ENCODE measurements around the gene HRCT1. TPM values are rescaled to one million over a fixed set of nuclear protein-coding genes. Genes with fewer than 3 reads are reported as not detected.

The HRCT1 gene
- total RNA-seq, 1 experiment from 2014 or later: 0.63 TPM

DNA sequence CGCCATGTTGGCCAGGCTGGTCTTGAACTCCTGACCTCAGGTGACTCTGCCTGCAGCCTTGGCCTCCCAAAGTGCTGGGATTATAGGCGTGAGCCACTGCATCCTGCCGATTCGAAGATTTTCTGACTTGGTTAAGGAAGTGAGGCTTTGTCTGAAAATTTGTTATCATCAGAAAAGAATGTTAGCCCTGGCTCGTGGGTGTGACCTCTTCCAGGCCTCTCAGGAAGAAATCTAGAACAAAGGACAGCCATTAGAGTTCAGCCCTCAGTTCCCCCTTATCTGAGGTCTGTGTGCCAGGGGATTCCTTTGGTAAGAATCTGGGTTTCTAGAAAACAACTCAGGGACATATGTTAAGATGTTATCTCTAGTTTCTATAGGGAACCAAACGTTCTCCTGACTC, 45.7 kb downstream of the HRCT1 start:
- peak; percentile 34 to 46 for DNase-seq (ENCODE audit: low read depth in 1 of 2, low spot score in 2 of 2)

DNA sequence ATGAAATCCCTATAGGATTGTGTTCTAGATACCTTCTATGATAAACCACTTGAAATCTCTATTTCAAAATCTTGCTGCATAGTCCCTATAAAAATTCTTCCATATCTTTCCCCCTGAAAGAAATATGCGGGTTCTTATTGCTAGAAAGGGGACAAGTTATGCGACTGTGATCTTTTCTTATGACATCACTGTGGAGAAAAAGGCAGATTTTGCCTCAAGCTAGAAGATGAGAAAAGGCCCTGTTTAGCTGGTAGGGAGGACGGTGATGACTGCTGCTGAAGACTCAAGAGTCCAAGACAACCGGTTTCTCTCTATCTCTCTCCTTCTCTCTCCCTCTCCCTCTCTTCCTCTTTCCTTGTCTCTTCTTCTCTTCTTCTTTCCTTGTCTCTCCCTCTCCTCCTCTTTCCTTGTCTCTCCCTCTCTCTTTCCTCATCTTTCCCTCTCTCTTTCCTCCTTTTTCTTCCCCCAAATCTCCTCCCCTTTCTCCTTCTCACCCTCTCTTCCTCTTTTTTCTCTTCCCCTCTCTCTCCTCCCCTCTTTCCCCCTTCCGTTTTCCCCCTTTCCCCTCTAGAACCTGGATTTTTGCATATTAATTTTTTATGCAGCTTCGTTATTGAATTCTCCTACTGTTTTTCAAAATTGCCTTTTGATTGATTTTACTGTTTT, 46.7 kb downstream of the HRCT1 start:
- Histone ChIP-seq H3K4me3 (no peak overlapping the region), H3K27me3 (replicated peaks) (no peaks in the 10 kb centered on the region), H3K4me1 (replicated peaks) (peaks cover 14% of the 10 kb centered on the region), H3K27ac (no peak overlapping the region; the same call in 1 of the 2 replicates), H3K9me3 (replicated peaks) (no peaks in the 10 kb centered on the region), H3K36me3 (no peaks in the 10 kb centered on the region)
- DNase-seq (ENCODE audit: low read depth in 1 of 2, low spot score in 2 of 2): no peak

More for the DNA sequence above, 45.7 kb downstream of the HRCT1 start:
- Histone ChIP-seq H3K27ac (peak overlapping the region; percentile 43), H3K4me3 (no peak overlapping the region), H3K27me3 (replicated peaks) (no peaks in the 10 kb centered on the region), H3K9me3 (replicated peaks) (no peaks in the 10 kb centered on the region), H3K4me1 (replicated peaks) (peaks cover 14% of the 10 kb centered on the region), H3K36me3 (no peaks in the 10 kb centered on the region)

DNA sequence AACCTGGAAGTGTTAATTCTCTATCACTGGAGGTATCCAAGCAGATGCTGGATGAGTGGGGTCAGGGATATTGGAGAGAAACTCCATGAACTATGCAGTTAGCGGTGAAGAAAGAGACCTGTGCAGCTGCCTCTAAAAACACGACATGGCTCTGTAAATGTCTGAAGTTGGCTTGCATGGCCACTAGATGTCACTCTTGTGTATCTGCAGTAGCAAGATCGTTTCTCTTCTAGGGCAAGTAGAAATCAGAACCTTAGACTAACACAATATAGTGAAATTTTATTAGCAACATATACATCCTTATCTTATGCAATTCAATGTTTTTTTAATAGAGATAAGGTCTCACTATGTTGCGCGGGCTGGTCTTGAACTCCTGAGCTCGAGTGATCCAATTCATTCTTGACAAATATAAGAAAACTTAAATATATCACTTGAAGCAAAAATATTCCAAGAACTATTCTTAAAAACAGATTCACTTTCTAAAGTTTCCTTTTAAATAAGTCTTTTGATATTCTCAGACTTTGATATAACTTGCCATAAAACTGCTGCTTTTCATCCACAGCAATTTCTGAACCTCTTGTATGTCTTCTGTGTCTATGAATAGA, 49.0 kb downstream of the HRCT1 start:
- Histone ChIP-seq H3K4me3 (no peak overlapping the region), H3K27me3 (replicated peaks) (no peaks in the 10 kb centered on the region), H3K27ac (no peak overlapping the region), H3K36me3 (no peaks in the 10 kb centered on the region), H3K4me1 (replicated peaks) (peaks cover 10% of the 10 kb centered on the region), H3K9me3 (replicated peaks) (no peaks in the 10 kb centered on the region)
- peak; percentile 37 to 45 for DNase-seq (ENCODE audit: low read depth in 1 of 2, low spot score in 2 of 2)

DNA sequence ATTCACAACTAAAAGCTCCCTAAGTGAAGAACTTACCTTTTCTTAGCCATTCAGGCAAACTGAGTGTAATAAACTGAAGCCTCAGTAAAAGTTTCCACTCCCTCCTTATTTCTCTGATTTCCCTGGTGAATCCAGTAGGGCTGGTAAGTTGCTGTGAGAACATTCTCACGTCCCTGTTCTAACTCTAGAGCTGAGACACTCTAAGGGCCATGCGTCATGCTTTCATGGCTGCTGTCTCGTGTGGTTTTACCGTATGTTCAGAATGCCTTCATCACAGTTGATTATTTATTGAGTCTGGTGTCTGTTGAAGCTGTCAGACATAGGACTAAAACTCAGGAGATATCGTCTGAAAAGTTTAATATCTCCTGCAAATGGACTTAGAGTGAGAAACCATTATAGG, 50.6 kb downstream of the HRCT1 start:
- Histone ChIP-seq H3K27ac (no peak overlapping the region), H3K4me1 (replicated peaks) (peaks cover 6% of the 10 kb centered on the region), H3K36me3 (no peaks in the 10 kb centered on the region), H3K27me3 (replicated peaks) (no peaks in the 10 kb centered on the region), H3K4me3 (no peak overlapping the region), H3K9me3 (replicated peaks) (no peaks in the 10 kb centered on the region)
- no peak for DNase-seq (ENCODE audit: low read depth in 1 of 2, low spot score in 2 of 2)

Other genes starting within 250 kb of the HRCT1 start
- 432 and 826 TPM in 2 replicates for gene RMRP, start 248.2 kb upstream of the HRCT1 start, total RNA-seq (2014; rRNA removed; shearing (Covaris generic))
- 2.8 and 7.9 TPM in 2 replicates for gene CCDC107, start 247.9 kb upstream of the HRCT1 start, total RNA-seq (2014; rRNA removed; shearing (Covaris generic))
- 0.41 and 1.9 TPM in 2 replicates for gene ARHGEF39, start 241.0 kb upstream of the HRCT1 start, total RNA-seq (2014; rRNA removed; shearing (Covaris generic))
- gene CA9, start 232.3 kb upstream of the HRCT1 start, total RNA-seq (2014; rRNA removed; shearing (Covaris generic)): not detected in 2 replicates
- 823 and 1,421 TPM in 2 replicates for gene TPM2, start 216.3 kb upstream of the HRCT1 start, total RNA-seq (2014; rRNA removed; shearing (Covaris generic))
- gene TLN1, start 174.0 kb upstream of the HRCT1 start, total RNA-seq (2014; rRNA removed; shearing (Covaris generic)): 137 and 213 TPM in 2 replicates
- 39.2 and 86.7 TPM in 2 replicates for gene CREB3, start 173.5 kb upstream of the HRCT1 start, total RNA-seq (2014; rRNA removed; shearing (Covaris generic))
- 15.5 and 16.0 TPM in 2 replicates for gene GBA2, start 157.0 kb upstream of the HRCT1 start, total RNA-seq (2014; rRNA removed; shearing (Covaris generic))
- 5.2 and 7.4 TPM in 2 replicates for gene RGP1, start 156.9 kb upstream of the HRCT1 start, total RNA-seq (2014; rRNA removed; shearing (Covaris generic))
- gene MSMP, start 151.9 kb upstream of the HRCT1 start, total RNA-seq (2014; rRNA removed; shearing (Covaris generic)): not detected in 2 replicates
- gene NPR2, start 114.6 kb upstream of the HRCT1 start, total RNA-seq (2014; rRNA removed; shearing (Covaris generic)): 1.5 and 3.9 TPM in 2 replicates
- gene SPAG8, start 93.9 kb upstream of the HRCT1 start, total RNA-seq (2014; rRNA removed; shearing (Covaris generic)): 0.13 TPM in 1 of 2 replicates, not detected in the other
- gene HINT2, start 91.2 kb upstream of the HRCT1 start, total RNA-seq (2014; rRNA removed; shearing (Covaris generic)): 21.4 and 41.3 TPM in 2 replicates
- gene FAM221B, start 77.5 kb upstream of the HRCT1 start, total RNA-seq (2014; rRNA removed; shearing (Covaris generic)): not detected in 2 replicates
- 1.4 and 2.8 TPM in 2 replicates for gene TMEM8B, start 77.0 kb upstream of the HRCT1 start, total RNA-seq (2014; rRNA removed; shearing (Covaris generic))
- not detected in 2 replicates for gene OR13J1, start 35.8 kb upstream of the HRCT1 start, total RNA-seq (2014; rRNA removed; shearing (Covaris generic))
- gene SPAAR, start 3.3 kb downstream of the HRCT1 start, total RNA-seq (2014; rRNA removed; shearing (Covaris generic)): not detected in 2 replicates
- not detected in 2 replicates for gene OR2S2, start 52.0 kb downstream of the HRCT1 start, total RNA-seq (2014; rRNA removed; shearing (Covaris generic))
- gene RECK, start 130.7 kb downstream of the HRCT1 start, total RNA-seq (2014; rRNA removed; shearing (Covaris generic)): 10.2 and 13.9 TPM in 2 replicates
- 29.8 and 37.3 TPM in 2 replicates for gene GLIPR2, start 230.5 kb downstream of the HRCT1 start, total RNA-seq (2014; rRNA removed; shearing (Covaris generic))